ENCODE results near the gene NOTUM. TPM values are rescaled to one million over a fixed set of nuclear protein-coding genes. Genes with fewer than 3 reads are reported as not detected.

Gene NOTUM
- total and polyA plus RNA-seq, 9 of the 15 experiments (the other 6 are each of a cell fraction or from before 2014, with no cell fraction given) = 0.03 to 14.0 (median 4.1) TPM

DNA sequence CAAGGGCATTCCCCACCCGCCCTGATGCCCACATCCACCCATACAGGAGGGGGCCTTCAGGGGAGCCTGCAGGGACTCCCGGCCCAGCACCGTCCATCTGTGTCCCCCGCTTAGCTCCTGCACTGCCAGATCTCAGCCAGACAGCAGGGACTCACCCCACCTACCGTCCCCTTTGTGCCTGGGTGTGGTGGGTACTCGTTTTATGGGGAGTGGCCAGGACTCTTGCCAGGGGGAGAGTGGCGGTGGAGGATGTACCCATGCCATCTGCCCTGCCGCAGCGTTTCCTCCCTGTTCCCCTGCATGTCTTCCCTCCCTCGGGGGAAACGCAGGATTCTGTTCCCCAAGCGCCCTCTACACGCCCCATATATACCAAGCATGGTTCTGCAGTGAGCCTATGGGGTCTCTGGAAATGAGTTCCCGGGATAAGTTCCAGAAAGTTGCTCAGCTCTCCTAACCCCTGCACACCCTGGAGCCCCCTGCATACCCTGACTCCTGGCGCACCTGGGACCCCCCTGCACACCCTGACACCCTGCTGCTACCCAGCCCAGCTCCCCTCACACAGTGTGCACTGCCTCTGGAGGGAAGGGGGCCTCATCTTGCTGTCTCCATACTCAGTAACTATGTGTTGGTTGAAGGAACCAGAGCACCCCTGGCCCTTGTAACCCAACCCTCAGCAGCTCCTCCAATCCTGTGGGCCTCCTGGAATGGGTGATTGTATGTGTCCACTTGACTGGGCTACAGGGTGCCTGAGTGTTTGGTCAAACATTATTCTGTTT is 29.2 kb downstream of the NOTUM start (continued):
- TF ChIP-seq HDAC3 (IDR thresholded peaks at IDR 0.05; ENCODE audit: borderline replicate concordance, partially characterized antibody) (no peak), ZNF780A (CRISPR knock-in tag; IDR thresholded peaks at IDR 0.05) (no peak), SUPT5H (IDR thresholded peaks at IDR 0.05) (peak; percentile 67), BACH1 (tag; IDR thresholded peaks at IDR 0.05) (no peak), RFX1 (IDR thresholded peaks at IDR 0.05) (no peak), CAMTA2 (CRISPR knock-in tag; conservative IDR thresholded peaks at IDR 0.05) (no peak), ZNF561 (CRISPR knock-in tag; conservative IDR thresholded peaks at IDR 0.05) (no peak), FOXJ3 (CRISPR knock-in tag; IDR thresholded peaks at IDR 0.05) (no peak), ZC3H8 (IDR thresholded peaks at IDR 0.05) (no peak), BCOR (IDR thresholded peaks at IDR 0.05) (no peak), PRMT5 (CRISPR knock-in tag; IDR thresholded peaks at IDR 0.05) (no peak), HMGN3 (IDR thresholded peaks at IDR 0.05; ENCODE audit: borderline replicate concordance, extremely low read depth, insufficient read length, low read depth, low read length) (peak; percentile 38), TSC22D4 (tag; IDR thresholded peaks at IDR 0.05) (no peak)
- TF ChIP-seq, protein P1, sequence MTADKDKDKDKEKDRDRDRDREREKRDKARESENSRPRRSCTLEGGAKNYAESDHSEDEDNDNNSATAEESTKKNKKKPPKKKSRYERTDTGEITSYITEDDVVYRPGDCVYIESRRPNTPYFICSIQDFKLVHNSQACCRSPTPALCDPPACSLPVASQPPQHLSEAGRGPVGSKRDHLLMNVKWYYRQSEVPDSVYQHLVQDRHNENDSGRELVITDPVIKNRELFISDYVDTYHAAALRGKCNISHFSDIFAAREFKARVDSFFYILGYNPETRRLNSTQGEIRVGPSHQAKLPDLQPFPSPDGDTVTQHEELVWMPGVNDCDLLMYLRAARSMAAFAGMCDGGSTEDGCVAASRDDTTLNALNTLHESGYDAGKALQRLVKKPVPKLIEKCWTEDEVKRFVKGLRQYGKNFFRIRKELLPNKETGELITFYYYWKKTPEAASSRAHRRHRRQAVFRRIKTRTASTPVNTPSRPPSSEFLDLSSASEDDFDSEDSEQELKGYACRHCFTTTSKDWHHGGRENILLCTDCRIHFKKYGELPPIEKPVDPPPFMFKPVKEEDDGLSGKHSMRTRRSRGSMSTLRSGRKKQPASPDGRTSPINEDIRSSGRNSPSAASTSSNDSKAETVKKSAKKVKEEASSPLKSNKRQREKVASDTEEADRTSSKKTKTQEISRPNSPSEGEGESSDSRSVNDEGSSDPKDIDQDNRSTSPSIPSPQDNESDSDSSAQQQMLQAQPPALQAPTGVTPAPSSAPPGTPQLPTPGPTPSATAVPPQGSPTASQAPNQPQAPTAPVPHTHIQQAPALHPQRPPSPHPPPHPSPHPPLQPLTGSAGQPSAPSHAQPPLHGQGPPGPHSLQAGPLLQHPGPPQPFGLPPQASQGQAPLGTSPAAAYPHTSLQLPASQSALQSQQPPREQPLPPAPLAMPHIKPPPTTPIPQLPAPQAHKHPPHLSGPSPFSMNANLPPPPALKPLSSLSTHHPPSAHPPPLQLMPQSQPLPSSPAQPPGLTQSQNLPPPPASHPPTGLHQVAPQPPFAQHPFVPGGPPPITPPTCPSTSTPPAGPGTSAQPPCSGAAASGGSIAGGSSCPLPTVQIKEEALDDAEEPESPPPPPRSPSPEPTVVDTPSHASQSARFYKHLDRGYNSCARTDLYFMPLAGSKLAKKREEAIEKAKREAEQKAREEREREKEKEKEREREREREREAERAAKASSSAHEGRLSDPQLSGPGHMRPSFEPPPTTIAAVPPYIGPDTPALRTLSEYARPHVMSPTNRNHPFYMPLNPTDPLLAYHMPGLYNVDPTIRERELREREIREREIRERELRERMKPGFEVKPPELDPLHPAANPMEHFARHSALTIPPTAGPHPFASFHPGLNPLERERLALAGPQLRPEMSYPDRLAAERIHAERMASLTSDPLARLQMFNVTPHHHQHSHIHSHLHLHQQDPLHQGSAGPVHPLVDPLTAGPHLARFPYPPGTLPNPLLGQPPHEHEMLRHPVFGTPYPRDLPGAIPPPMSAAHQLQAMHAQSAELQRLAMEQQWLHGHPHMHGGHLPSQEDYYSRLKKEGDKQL (CRISPR knock-in tag; IDR thresholded peaks at IDR 0.05; ENCODE audit: borderline replicate concordance) = no peak
- TF ChIP-seq, protein P2, sequence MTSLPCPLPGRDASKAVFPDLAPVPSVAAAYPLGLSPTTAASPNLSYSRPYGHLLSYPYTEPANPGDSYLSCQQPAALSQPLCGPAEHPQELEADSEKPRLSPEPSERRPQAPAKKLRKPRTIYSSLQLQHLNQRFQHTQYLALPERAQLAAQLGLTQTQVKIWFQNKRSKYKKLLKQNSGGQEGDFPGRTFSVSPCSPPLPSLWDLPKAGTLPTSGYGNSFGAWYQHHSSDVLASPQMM (CRISPR knock-in tag; IDR thresholded peaks at IDR 0.05) = no peak
- TF ChIP-seq, protein P3, sequence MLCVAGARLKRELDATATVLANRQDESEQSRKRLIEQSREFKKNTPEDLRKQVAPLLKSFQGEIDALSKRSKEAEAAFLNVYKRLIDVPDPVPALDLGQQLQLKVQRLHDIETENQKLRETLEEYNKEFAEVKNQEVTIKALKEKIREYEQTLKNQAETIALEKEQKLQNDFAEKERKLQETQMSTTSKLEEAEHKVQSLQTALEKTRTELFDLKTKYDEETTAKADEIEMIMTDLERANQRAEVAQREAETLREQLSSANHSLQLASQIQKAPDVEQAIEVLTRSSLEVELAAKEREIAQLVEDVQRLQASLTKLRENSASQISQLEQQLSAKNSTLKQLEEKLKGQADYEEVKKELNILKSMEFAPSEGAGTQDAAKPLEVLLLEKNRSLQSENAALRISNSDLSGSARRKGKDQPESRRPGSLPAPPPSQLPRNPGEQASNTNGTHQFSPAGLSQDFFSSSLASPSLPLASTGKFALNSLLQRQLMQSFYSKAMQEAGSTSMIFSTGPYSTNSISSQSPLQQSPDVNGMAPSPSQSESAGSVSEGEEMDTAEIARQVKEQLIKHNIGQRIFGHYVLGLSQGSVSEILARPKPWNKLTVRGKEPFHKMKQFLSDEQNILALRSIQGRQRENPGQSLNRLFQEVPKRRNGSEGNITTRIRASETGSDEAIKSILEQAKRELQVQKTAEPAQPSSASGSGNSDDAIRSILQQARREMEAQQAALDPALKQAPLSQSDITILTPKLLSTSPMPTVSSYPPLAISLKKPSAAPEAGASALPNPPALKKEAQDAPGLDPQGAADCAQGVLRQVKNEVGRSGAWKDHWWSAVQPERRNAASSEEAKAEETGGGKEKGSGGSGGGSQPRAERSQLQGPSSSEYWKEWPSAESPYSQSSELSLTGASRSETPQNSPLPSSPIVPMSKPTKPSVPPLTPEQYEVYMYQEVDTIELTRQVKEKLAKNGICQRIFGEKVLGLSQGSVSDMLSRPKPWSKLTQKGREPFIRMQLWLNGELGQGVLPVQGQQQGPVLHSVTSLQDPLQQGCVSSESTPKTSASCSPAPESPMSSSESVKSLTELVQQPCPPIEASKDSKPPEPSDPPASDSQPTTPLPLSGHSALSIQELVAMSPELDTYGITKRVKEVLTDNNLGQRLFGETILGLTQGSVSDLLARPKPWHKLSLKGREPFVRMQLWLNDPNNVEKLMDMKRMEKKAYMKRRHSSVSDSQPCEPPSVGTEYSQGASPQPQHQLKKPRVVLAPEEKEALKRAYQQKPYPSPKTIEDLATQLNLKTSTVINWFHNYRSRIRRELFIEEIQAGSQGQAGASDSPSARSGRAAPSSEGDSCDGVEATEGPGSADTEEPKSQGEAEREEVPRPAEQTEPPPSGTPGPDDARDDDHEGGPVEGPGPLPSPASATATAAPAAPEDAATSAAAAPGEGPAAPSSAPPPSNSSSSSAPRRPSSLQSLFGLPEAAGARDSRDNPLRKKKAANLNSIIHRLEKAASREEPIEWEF (CRISPR knock-in tag; IDR thresholded peaks at IDR 0.05) = no peak
- TF ChIP-seq, protein P4, sequence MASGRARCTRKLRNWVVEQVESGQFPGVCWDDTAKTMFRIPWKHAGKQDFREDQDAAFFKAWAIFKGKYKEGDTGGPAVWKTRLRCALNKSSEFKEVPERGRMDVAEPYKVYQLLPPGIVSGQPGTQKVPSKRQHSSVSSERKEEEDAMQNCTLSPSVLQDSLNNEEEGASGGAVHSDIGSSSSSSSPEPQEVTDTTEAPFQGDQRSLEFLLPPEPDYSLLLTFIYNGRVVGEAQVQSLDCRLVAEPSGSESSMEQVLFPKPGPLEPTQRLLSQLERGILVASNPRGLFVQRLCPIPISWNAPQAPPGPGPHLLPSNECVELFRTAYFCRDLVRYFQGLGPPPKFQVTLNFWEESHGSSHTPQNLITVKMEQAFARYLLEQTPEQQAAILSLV (tag; IDR thresholded peaks at IDR 0.05) = no peak
